ENCODE measurements around the gene OR10J1. TPM values are rescaled to one million over a fixed set of nuclear protein-coding genes. Genes with fewer than 3 reads are reported as not detected.
A peak's percentile ranks its signal among the peaks of the same experiment; 100 is the strongest.
"Not testable (repeated sequence)": the region's sequence is repeated elsewhere in the genome, so short reads cannot be mapped to it uniquely, and the experiment has no call there.

Gene OR10J1
- total RNA-seq, 6 experiments from 2014 or later = not detected

DNA sequence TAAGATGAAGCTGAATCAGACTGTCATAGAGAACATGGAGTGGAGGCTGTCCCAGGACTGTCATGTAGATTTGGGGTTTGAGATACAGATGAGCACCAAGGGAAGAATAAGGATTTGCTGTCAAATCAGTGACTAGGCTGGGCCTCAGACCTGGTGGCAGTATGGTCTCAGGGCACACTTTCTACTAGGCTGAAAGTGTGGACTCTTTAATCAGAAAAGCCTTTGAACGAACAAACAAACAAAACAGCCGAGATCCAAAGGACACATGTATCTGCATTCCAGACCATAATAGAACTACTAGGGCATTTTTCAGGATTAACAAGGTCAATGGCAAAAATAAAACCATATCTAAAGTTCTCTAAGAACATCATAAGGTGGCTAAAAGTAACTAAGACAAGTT lies 2.9 kb downstream of the OR10J1 start:
- H3K36me3 Mint-ChIP-seq (ENCODE audit: low read depth) = peaks cover 6% of the 10 kb centered on the region; the same call in 1 of the 2 replicates
- peak overlapping the region; percentile 25; the same call in 1 of the 2 replicates for H3K27ac Mint-ChIP-seq
- no peak overlapping the region for H3K4me3 Mint-ChIP-seq
- H3K9me3 Mint-ChIP-seq = no peaks in the 10 kb centered on the region
- DNase-seq = no peak
- TF ChIP-seq, protein P1, sequence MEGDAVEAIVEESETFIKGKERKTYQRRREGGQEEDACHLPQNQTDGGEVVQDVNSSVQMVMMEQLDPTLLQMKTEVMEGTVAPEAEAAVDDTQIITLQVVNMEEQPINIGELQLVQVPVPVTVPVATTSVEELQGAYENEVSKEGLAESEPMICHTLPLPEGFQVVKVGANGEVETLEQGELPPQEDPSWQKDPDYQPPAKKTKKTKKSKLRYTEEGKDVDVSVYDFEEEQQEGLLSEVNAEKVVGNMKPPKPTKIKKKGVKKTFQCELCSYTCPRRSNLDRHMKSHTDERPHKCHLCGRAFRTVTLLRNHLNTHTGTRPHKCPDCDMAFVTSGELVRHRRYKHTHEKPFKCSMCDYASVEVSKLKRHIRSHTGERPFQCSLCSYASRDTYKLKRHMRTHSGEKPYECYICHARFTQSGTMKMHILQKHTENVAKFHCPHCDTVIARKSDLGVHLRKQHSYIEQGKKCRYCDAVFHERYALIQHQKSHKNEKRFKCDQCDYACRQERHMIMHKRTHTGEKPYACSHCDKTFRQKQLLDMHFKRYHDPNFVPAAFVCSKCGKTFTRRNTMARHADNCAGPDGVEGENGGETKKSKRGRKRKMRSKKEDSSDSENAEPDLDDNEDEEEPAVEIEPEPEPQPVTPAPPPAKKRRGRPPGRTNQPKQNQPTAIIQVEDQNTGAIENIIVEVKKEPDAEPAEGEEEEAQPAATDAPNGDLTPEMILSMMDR (IDR thresholded peaks at IDR 0.05) = no peak
- no peaks in the 10 kb centered on the region; the same call in 1 of the 2 replicates for H3K27me3 Mint-ChIP-seq (ENCODE audit: insufficient read depth)
- H3K4me1 Mint-ChIP-seq (ENCODE audit: low read depth) = peaks cover 86% of the 10 kb centered on the region

DNA sequence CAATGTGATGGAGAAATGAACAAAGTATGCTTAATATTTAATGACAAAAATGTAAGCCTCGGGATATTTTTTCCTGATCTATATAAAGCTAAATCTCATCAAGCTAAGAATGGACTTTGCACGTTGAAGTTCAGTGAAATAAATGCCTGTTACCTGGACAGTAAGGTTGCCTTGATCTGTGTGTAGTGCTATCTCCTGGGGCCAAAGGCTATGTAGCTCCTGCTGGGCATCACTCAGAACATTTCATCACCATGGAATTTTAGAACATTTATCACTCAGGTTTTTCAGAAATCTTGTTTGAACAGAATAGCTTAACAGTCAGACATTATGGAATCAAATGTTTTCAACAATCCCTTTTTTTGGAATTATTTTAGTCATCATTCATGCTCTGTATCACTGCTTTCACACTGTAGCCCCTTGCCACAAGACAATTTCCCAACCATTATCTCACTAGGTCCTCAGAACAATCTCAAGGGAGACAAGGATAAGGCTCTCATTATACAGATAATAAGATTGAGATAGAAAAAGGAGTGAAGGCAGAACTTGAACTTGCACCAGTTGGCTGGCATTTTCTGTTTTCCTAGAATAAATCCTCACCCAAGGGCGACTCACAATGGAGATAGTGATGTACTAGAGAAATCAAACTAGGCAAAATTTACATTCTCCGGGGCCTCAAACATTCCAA lies 3.7 kb downstream of the OR10J1 start:
- TF ChIP-seq, protein P1 (IDR thresholded peaks at IDR 0.05) = no peak
- no peak for DNase-seq
- Mint-ChIP-seq H3K9me3 (peaks cover 8% of the 10 kb centered on the region), H3K27me3 (ENCODE audit: insufficient read depth) (no peaks in the 10 kb centered on the region; the same call in 1 of the 2 replicates), H3K36me3 (ENCODE audit: low read depth) (peaks cover 10% of the 10 kb centered on the region), H3K4me1 (ENCODE audit: low read depth) (peaks cover 88% of the 10 kb centered on the region), H3K4me3 (no peak overlapping the region), H3K27ac (no peak overlapping the region)

- Mint-ChIP-seq H3K4me1 (ENCODE audit: low read depth) (peaks cover 75% of the 10 kb centered on the region), H3K9me3 (peaks cover 12% of the 10 kb centered on the region), H3K36me3 (ENCODE audit: low read depth) (peaks cover 14% of the 10 kb centered on the region), H3K4me3 (no peak overlapping the region), H3K27ac (no peak overlapping the region), H3K27me3 (ENCODE audit: insufficient read depth) (no peaks in the 10 kb centered on the region; the same call in 1 of the 2 replicates)
- DNase-seq = no peak
- TF ChIP-seq, protein P1 (IDR thresholded peaks at IDR 0.05) = no peak
These were observed 5.0 kb downstream of the OR10J1 start for GRCh38 chr1:159444511-159444910.

- Mint-ChIP-seq H3K4me3 (no peak overlapping the region), H3K9me3 (peaks cover 23% of the 10 kb centered on the region), H3K27ac (no peak overlapping the region), H3K27me3 (ENCODE audit: insufficient read depth) (no peaks in the 10 kb centered on the region), H3K4me1 (ENCODE audit: low read depth) (peaks cover 38% of the 10 kb centered on the region), H3K36me3 (ENCODE audit: low read depth) (peaks cover 12% of the 10 kb centered on the region)
- DNase-seq = no peak
- TF ChIP-seq, protein P1 (IDR thresholded peaks at IDR 0.05) = no peak
These were observed 8.7 kb downstream of the OR10J1 start for GRCh38 chr1:159448181-159448580.

GRCh38 chr1:159449605-159450004 lies 10.1 kb downstream of the OR10J1 start:
- Mint-ChIP-seq H3K9me3 (peaks cover 29% of the 10 kb centered on the region), H3K4me1 (ENCODE audit: low read depth) (peaks cover 26% of the 10 kb centered on the region), H3K36me3 (ENCODE audit: low read depth) (peaks cover 20% of the 10 kb centered on the region)
- H3K27me3 Mint-ChIP-seq (ENCODE audit: insufficient read depth); H3K27ac Mint-ChIP-seq; DNase-seq; H3K4me3 Mint-ChIP-seq: not testable (repeated sequence)

DNA sequence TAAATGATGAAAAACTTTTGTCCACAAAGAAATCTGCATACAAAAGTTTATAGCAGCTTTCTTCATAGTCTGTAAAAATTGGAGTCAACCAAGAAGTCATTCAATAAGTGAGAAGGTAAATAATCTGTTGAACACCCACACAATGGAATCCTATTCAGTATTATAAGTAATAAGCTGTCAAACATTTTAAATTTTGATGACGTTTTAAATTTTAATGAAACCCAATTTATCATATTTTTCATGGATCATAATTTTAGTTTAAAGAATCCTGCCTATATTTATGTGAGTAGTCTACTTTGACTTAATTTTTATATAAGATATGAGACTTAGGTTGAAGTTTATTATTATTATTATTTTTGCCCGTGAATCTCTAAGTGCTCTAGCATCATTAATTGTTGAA lies 20.0 kb downstream of the OR10J1 start:
- H3K4me1 Mint-ChIP-seq (ENCODE audit: low read depth) = peaks cover 17% of the 10 kb centered on the region; the same call in 1 of the 2 replicates

More for the DNA sequence above, 20.0 kb downstream of the OR10J1 start:
- H3K4me3 Mint-ChIP-seq = no peak overlapping the region
- peaks cover 21% of the 10 kb centered on the region for H3K9me3 Mint-ChIP-seq
- peaks cover 21% of the 10 kb centered on the region for H3K36me3 Mint-ChIP-seq (ENCODE audit: low read depth)
- no peak overlapping the region for H3K27ac Mint-ChIP-seq
- H3K27me3 Mint-ChIP-seq (ENCODE audit: insufficient read depth) = no peaks in the 10 kb centered on the region
- TF ChIP-seq, protein P1 (IDR thresholded peaks at IDR 0.05) = no peak
- DNase-seq = no peak

Measured in HFFc6 (cell line).